ENCODE measurements around the gene IBSP.

IBSP gene

GRCh38 chr4:87819281-87819919, 20.0 kb downstream of the IBSP start:
- H3K4me3 ChIP-seq (ENCODE audit: low read length) = no peak overlapping the region
- TF ChIP-seq ZNF274 (IDR thresholded peaks at IDR 0.05; ENCODE audit: low read depth, low read length) = no peak

- no peak overlapping the region for H3K4me3 ChIP-seq (ENCODE audit: low read length)
- TF ChIP-seq ZNF274 (IDR thresholded peaks at IDR 0.05; ENCODE audit: low read depth, low read length) = no peak
These were observed 23.8 kb downstream of the IBSP start for GRCh38 chr4:87823200-87823599.

GRCh38 chr4:87823724-87824123, 24.4 kb downstream of the IBSP start:
- H3K4me3 ChIP-seq (ENCODE audit: low read length) = no peak overlapping the region
- TF ChIP-seq ZNF274 (IDR thresholded peaks at IDR 0.05; ENCODE audit: low read depth, low read length) = no peak

- TF ChIP-seq ZNF274 (IDR thresholded peaks at IDR 0.05; ENCODE audit: low read depth, low read length) = no peak
These were observed 25.0 kb downstream of the IBSP start for GRCh38 chr4:87824352-87824751.

GRCh38 chr4:87832669-87833068, 33.3 kb downstream of the IBSP start, which contains the start of gene MEPE:
MEPE (plus strand) TSS chr4:87832969; CDS start chr4:87834715, 1,746 bp downstream.
- TF ChIP-seq ZNF274 (IDR thresholded peaks at IDR 0.05; ENCODE audit: low read depth, low read length) = no peak
- no peak within 1 kb of the TSS for H3K4me3 ChIP-seq (ENCODE audit: low read length)

More at GRCh38 chr4:87824352-87824751, 25.0 kb downstream of the IBSP start:
- H3K4me3 ChIP-seq (ENCODE audit: low read length) = no peak overlapping the region

GRCh38 chr4:87834401-87834800, 35.0 kb downstream of the IBSP start:
- H3K4me3 ChIP-seq (ENCODE audit: low read length) = no peak overlapping the region
- no peak for TF ChIP-seq ZNF274 (IDR thresholded peaks at IDR 0.05; ENCODE audit: low read depth, low read length)

- H3K4me3 ChIP-seq (ENCODE audit: low read length) = no peak overlapping the region
- TF ChIP-seq ZNF274 (IDR thresholded peaks at IDR 0.05; ENCODE audit: low read depth, low read length) = no peak
These were observed 35.8 kb downstream of the IBSP start for GRCh38 chr4:87835197-87835596.

- TF ChIP-seq ZNF274 (IDR thresholded peaks at IDR 0.05; ENCODE audit: low read depth, low read length) = no peak
- H3K4me3 ChIP-seq (ENCODE audit: low read length) = no peak overlapping the region
These were observed 36.4 kb downstream of the IBSP start for GRCh38 chr4:87835743-87836142.

GRCh38 chr4:87838205-87838604, 38.9 kb downstream of the IBSP start:
- TF ChIP-seq ZNF274 (IDR thresholded peaks at IDR 0.05; ENCODE audit: low read depth, low read length) = no peak
- H3K4me3 ChIP-seq (ENCODE audit: low read length) = no peak overlapping the region

GRCh38 chr4:87838890-87839591, 39.7 kb downstream of the IBSP start:
- H3K4me3 ChIP-seq (ENCODE audit: low read length) = no peak overlapping the region
- TF ChIP-seq ZNF274 (IDR thresholded peaks at IDR 0.05; ENCODE audit: low read depth, low read length) = no peak

GRCh38 chr4:87839592-87839946, 40.2 kb downstream of the IBSP start:
- TF ChIP-seq ZNF274 (IDR thresholded peaks at IDR 0.05; ENCODE audit: low read depth, low read length) = no peak
- H3K4me3 ChIP-seq (ENCODE audit: low read length) = no peak overlapping the region

GRCh38 chr4:87840149-87840548, 40.8 kb downstream of the IBSP start:
- TF ChIP-seq ZNF274 (IDR thresholded peaks at IDR 0.05; ENCODE audit: low read depth, low read length) = no peak

GRCh38 chr4:87843936-87844335, 44.6 kb downstream of the IBSP start:
- H3K4me3 ChIP-seq (ENCODE audit: low read length) = no peak overlapping the region
- no peak for TF ChIP-seq ZNF274 (IDR thresholded peaks at IDR 0.05; ENCODE audit: low read depth, low read length)

More at GRCh38 chr4:87840149-87840548, 40.8 kb downstream of the IBSP start:
- no peak overlapping the region for H3K4me3 ChIP-seq (ENCODE audit: low read length)

GRCh38 chr4:87844452-87844851, 45.1 kb downstream of the IBSP start:
- no peak for TF ChIP-seq ZNF274 (IDR thresholded peaks at IDR 0.05; ENCODE audit: low read depth, low read length)
- H3K4me3 ChIP-seq (ENCODE audit: low read length) = no peak overlapping the region

- no peak for TF ChIP-seq ZNF274 (IDR thresholded peaks at IDR 0.05; ENCODE audit: low read depth, low read length)
- no peak overlapping the region for H3K4me3 ChIP-seq (ENCODE audit: low read length)
These were observed 46.9 kb downstream of the IBSP start for GRCh38 chr4:87846226-87846625.

All from GM08714 (cell line).